Chondrocyte (in vitro differentiated cells): ENCODE results near the gene FAM53B. TPM values are rescaled to one million over a fixed set of nuclear protein-coding genes. Genes with fewer than 3 reads are reported as not detected.
"Not testable (repeated sequence)": the region's sequence is repeated elsewhere in the genome, so short reads cannot be mapped to it uniquely, and the experiment has no call there.

Experiments used
- DNase-seq: peaks from one replicate; pipeline ENCODE4 v3.0.0; 2021; ENCODE audit warnings: mixed read lengths, low spot score
- H3K27ac Mint-ChIP-seq: one replicate; pipeline ENCODE4 v1.8.0; 2021; ENCODE audit warnings: mild to moderate bottlenecking, moderate library complexity, mixed read lengths; ENCODE audit not compliant: unreplicated experiment
- H3K27me3 Mint-ChIP-seq: 2 replicates; pipeline ENCODE4 v1.8.0; 2021; ENCODE audit warnings: low read depth, mixed read lengths
- H3K36me3 Mint-ChIP-seq: 2 replicates; pipeline ENCODE4 v1.8.0; 2021; ENCODE audit warnings: low read depth, mixed read lengths
- H3K4me1 Mint-ChIP-seq: 2 replicates; pipeline ENCODE4 v1.8.0; 2021; ENCODE audit warnings: low read depth, mild to moderate bottlenecking, mixed read lengths
- H3K4me3 Mint-ChIP-seq: one replicate; pipeline ENCODE4 v1.8.0; 2021; ENCODE audit warnings: mild to moderate bottlenecking, moderate library complexity, mixed read lengths; ENCODE audit not compliant: unreplicated experiment
- H3K9me3 Mint-ChIP-seq: 2 replicates; pipeline ENCODE4 v1.8.0; 2021; ENCODE audit warnings: low read depth, mixed read lengths
- CTCF ChIP-seq: fragments of 200-600 bp; sonication (generic); IDR thresholded peaks from 2 replicates; pipeline ENCODE4 v1.5.0; 2021; ENCODE audit warnings: antibody characterized with exemption, mild to moderate bottlenecking, moderate library complexity
- total RNA-seq: library from RNA; stranded (reverse); gene quantifications from 3 replicates; pipeline ENCODE4 v1.2.1, GENCODE V29; 2021

FAM53B gene
- total RNA-seq, 1 donor from 2014 or later, result 16.1 TPM

- peaks cover 12% of the 10 kb centered on the region for H3K4me1 Mint-ChIP-seq
- no peaks in the 10 kb centered on the region for H3K27me3 Mint-ChIP-seq
- no peak overlapping the region for H3K4me3 Mint-ChIP-seq
- no peaks in the 10 kb centered on the region for H3K9me3 Mint-ChIP-seq
- H3K27ac Mint-ChIP-seq, result no peak overlapping the region
- no peak for TF ChIP-seq CTCF
- H3K36me3 Mint-ChIP-seq, result peaks cover 4% of the 10 kb centered on the region
- no peak for DNase-seq
Measured at GRCh38 chr10:124754227-124754626, 10.0 kb upstream of the FAM53B start.

GRCh38 chr10:124748953-124749645 is 4.9 kb upstream of the FAM53B start:
- Mint-ChIP-seq H3K9me3 (no peaks in the 10 kb centered on the region), H3K36me3 (peaks cover 3% of the 10 kb centered on the region), H3K4me3 (no peak overlapping the region), H3K27me3 (no peaks in the 10 kb centered on the region), H3K4me1 (peaks cover 8% of the 10 kb centered on the region), H3K27ac (no peak overlapping the region)
- no peak for TF ChIP-seq CTCF
- DNase-seq, result no peak

GRCh38 chr10:124748166-124748565 is 4.0 kb upstream of the FAM53B start:
- no peak for DNase-seq
- TF ChIP-seq CTCF, result no peak
- no peaks in the 10 kb centered on the region for H3K9me3 Mint-ChIP-seq
- H3K27ac Mint-ChIP-seq, result no peak overlapping the region
- no peak overlapping the region for H3K4me3 Mint-ChIP-seq
- peaks cover 2% of the 10 kb centered on the region for H3K36me3 Mint-ChIP-seq
- H3K27me3 Mint-ChIP-seq, result no peaks in the 10 kb centered on the region
- H3K4me1 Mint-ChIP-seq, result peaks cover 8% of the 10 kb centered on the region

GRCh38 chr10:124747745-124748144 is 3.6 kb upstream of the FAM53B start:
- Mint-ChIP-seq H3K4me3 (no peak overlapping the region), H3K27ac (no peak overlapping the region), H3K9me3 (no peaks in the 10 kb centered on the region), H3K27me3 (no peaks in the 10 kb centered on the region), H3K36me3 (peaks cover 2% of the 10 kb centered on the region), H3K4me1 (peaks cover 10% of the 10 kb centered on the region)
- TF ChIP-seq CTCF, result no peak
- DNase-seq, result no peak

- no peaks in the 10 kb centered on the region for H3K27me3 Mint-ChIP-seq
- no peak overlapping the region for H3K4me3 Mint-ChIP-seq
- H3K36me3 Mint-ChIP-seq, result peaks cover 2% of the 10 kb centered on the region
- TF ChIP-seq CTCF, result no peak
- DNase-seq, result no peak
- no peaks in the 10 kb centered on the region for H3K9me3 Mint-ChIP-seq
- H3K27ac Mint-ChIP-seq, result no peak overlapping the region
- peaks cover 16% of the 10 kb centered on the region for H3K4me1 Mint-ChIP-seq
Measured at GRCh38 chr10:124746992-124747391, 2.8 kb upstream of the FAM53B start.

GRCh38 chr10:124746447-124746846 is 2.3 kb upstream of the FAM53B start:
- H3K36me3 Mint-ChIP-seq, H3K27me3 Mint-ChIP-seq, H3K9me3 Mint-ChIP-seq, H3K4me3 Mint-ChIP-seq, H3K27ac Mint-ChIP-seq, DNase-seq: not testable (repeated sequence)
- peaks cover 21% of the 10 kb centered on the region for H3K4me1 Mint-ChIP-seq
